Body of pancreas (tissue), 4 donors: ENCODE measurements around the gene DNTTIP2. TPM values are rescaled to one million over a fixed set of nuclear protein-coding genes. Genes with fewer than 3 reads are reported as not detected.

ENCODE experiments used
- ATAC-seq: fragments of 150-250 bp; one replicate; pipeline ENCODE4 v1.9.1; 2016
- DNase-seq, 4 donors: peaks; one replicate each; pipeline ENCODE4 v3.0.0-alpha.2; 2019
- H3K27ac ChIP-seq, 4 donors: fragments of 200-600 bp; sonication (generic); 1 replicate in 3 of 4; 2 replicates in 1 of 4; pipeline versions ENCODE4 v1.5.1 to v1.6.1; 2016 to 2019; ENCODE audit warnings: mild to moderate bottlenecking in 1 of 4, mixed read lengths in 1 of 4, moderate library complexity in 1 of 4
- H3K27me3 ChIP-seq, 2 donors: fragments of 200-600 bp; sonication (generic); one replicate each; pipeline ENCODE4 v1.6.0; 2016; ENCODE audit warnings: mild to moderate bottlenecking in 1 of 2
- H3K36me3 ChIP-seq, 2 donors: fragments of 200-600 bp; sonication (generic); replicated peaks in 1 of 2; 2 replicates each; pipeline ENCODE4 v1.5.1; 2016; ENCODE audit warnings: low read depth in 2 of 2; ENCODE audit not compliant: insufficient read depth in 1 of 2
- H3K4me1 ChIP-seq: fragments of 200-600 bp; sonication (generic); one replicate; pipeline ENCODE4 v1.6.0; 2016
- H3K4me3 ChIP-seq, 2 donors: fragments of 200-600 bp; sonication (generic); 1 replicate in 1 of 2; 2 replicates in 1 of 2; pipeline ENCODE4 v1.5.1; 2016 to 2019
- H3K9me3 ChIP-seq, 3 donors: fragments of 200-600 bp; sonication (generic); 1 replicate in 2 of 3; 2 replicates in 1 of 3; pipeline ENCODE4 v1.5.1; 2016
- CTCF ChIP-seq, 7 experiments: fragments of 450-650 bp in 4 of 7; fragments of 200-600 bp in 3 of 7; sonication (generic) in 3 of 7; IDR thresholded peaks; one replicate each; pipeline ENCODE4 v1.5.1; 2016 to 2019; ENCODE audit warnings: antibody characterized with exemption in 7 of 7
- POLR2A ChIP-seq, 3 donors: fragments of 450-650 bp; IDR thresholded peaks; one replicate each; pipeline ENCODE4 v1.6.1; 2016; ENCODE audit warnings: antibody characterized with exemption in 3 of 3, mild to moderate bottlenecking in 2 of 3
- WGBS, 2 donors: methylation state at CpG; one replicate each; pipeline ENCODE4 v1.1.5; 2017; 5-methylcytosine and 5-hydroxymethylcytosine counted together
- intact Hi-C: fragments of 100-400 bp; cut with DNase I; formaldehyde crosslinking; loops from one replicate; pipeline ENCODE4 v1.15.1; 2023
- total RNA-seq, 2 donors: library from RNA; depleted of rRNA; stranded (reverse); fragments of >200 nt; gene quantifications; one replicate each; pipeline ENCODE4 v1.1.0, GENCODE V29; 2016

DNTTIP2 gene
- total RNA-seq, 2 donors from 2014 or later, result 6.6 to 9.6 TPM

GRCh38 chr1:93827128-93827527 lies 51.9 kb downstream of the DNTTIP2 start:
- Histone ChIP-seq H3K9me3 (no peaks in the 10 kb centered on the region), H3K36me3 (no peaks in the 10 kb centered on the region), H3K4me1 (no peaks in the 10 kb centered on the region), H3K27ac (no peak overlapping the region), H3K27me3 (no peaks in the 10 kb centered on the region), H3K4me3 (no peak overlapping the region)
- intact Hi-C loops, result no loop called here
- DNase-seq, result no peak
- 81 to 91% methylated on average over 1 of the region's 1 CpG for WGBS, 2 donors
- no peak for ATAC-seq
- TF ChIP-seq CTCF (IDR thresholded peaks at IDR 0.05), result no peak

GRCh38 chr1:93824834-93825233 lies 54.2 kb downstream of the DNTTIP2 start:
- intact Hi-C loops, result no loop called here
- Histone ChIP-seq H3K27me3 (no peaks in the 10 kb centered on the region), H3K27ac (no peak overlapping the region), H3K36me3 (no peaks in the 10 kb centered on the region), H3K4me3 (no peak overlapping the region), H3K4me1 (no peaks in the 10 kb centered on the region), H3K9me3 (no peaks in the 10 kb centered on the region)
- DNase-seq, result no peak
- TF ChIP-seq POLR2A (IDR thresholded peaks at IDR 0.05) (no peak), CTCF (IDR thresholded peaks at IDR 0.05) (no peak)
- ATAC-seq, result no peak
- 63% methylated on average over 3 of the region's 6 CpGs; no CpG with 5 or more reads in 1 of the 2 donors for WGBS, 2 donors

GRCh38 chr1:93822730-93823425 lies 56.1 kb downstream of the DNTTIP2 start:
- H3K4me3 ChIP-seq, result no peak overlapping the region
- WGBS, 2 donors, result 100% methylated on average over 1 of the region's 2 CpGs; no CpG with 5 or more reads in 1 of the 2 donors
- intact Hi-C loops, result no loop called here

GRCh38 chr1:93821423-93822144 lies 57.4 kb downstream of the DNTTIP2 start:
- Histone ChIP-seq H3K27me3 (no peaks in the 10 kb centered on the region), H3K4me1 (no peaks in the 10 kb centered on the region), H3K27ac (no peak overlapping the region), H3K36me3 (no peaks in the 10 kb centered on the region), H3K9me3 (no peaks in the 10 kb centered on the region), H3K4me3 (no peak overlapping the region)
- ATAC-seq, result no peak
- no peak for DNase-seq
- no peak for TF ChIP-seq CTCF (IDR thresholded peaks at IDR 0.05)
- no peak for TF ChIP-seq POLR2A (IDR thresholded peaks at IDR 0.05)
- intact Hi-C loops, result no loop called here
- 82 to 90% methylated on average over 4 of the region's 4 CpGs for WGBS, 2 donors

More at GRCh38 chr1:93822730-93823425, 56.1 kb downstream of the DNTTIP2 start:
- Histone ChIP-seq H3K27me3 (no peaks in the 10 kb centered on the region), H3K9me3 (no peaks in the 10 kb centered on the region), H3K36me3 (no peaks in the 10 kb centered on the region), H3K27ac (no peak overlapping the region), H3K4me1 (no peaks in the 10 kb centered on the region)
- TF ChIP-seq CTCF (IDR thresholded peaks at IDR 0.05) (no peak), POLR2A (IDR thresholded peaks at IDR 0.05) (no peak)
- ATAC-seq, result no peak
- DNase-seq, result no peak
